Measurements from ENCODE around the gene CRYGN.

DNA sequence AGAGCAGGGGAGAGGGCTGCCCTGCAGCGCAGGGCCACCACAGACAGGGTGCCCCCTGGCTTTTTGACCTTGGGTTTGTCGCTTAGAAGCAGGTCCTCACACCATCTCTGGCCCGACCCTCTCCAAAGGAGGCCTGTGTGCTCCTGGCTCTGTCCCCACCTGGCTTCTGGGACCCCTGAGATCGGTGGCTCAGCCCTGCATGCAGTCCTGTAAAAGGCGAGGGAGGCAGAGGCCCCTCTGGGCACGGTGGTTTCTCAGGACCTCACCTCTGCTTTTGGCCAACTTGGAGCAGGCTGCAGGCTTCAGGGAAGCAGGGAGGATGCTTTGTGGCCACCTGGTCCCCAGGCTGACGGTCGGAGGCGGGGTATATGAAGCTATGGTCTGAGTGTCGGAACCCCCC is 51.5 kb downstream of the CRYGN start:
- TF ChIP-seq, protein P1, sequence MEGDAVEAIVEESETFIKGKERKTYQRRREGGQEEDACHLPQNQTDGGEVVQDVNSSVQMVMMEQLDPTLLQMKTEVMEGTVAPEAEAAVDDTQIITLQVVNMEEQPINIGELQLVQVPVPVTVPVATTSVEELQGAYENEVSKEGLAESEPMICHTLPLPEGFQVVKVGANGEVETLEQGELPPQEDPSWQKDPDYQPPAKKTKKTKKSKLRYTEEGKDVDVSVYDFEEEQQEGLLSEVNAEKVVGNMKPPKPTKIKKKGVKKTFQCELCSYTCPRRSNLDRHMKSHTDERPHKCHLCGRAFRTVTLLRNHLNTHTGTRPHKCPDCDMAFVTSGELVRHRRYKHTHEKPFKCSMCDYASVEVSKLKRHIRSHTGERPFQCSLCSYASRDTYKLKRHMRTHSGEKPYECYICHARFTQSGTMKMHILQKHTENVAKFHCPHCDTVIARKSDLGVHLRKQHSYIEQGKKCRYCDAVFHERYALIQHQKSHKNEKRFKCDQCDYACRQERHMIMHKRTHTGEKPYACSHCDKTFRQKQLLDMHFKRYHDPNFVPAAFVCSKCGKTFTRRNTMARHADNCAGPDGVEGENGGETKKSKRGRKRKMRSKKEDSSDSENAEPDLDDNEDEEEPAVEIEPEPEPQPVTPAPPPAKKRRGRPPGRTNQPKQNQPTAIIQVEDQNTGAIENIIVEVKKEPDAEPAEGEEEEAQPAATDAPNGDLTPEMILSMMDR (conservative IDR thresholded peaks at IDR 0.05; ENCODE audit: low read length): no peak
- no peak for TF ChIP-seq EZH2phosphoT487 (IDR thresholded peaks at IDR 0.05; ENCODE audit: borderline replicate concordance)

All from Loucy (cell line).